ENCODE results near the gene SAMD14.
"Not testable (repeated sequence)": the region's sequence is repeated elsewhere in the genome, so short reads cannot be mapped to it uniquely, and the experiment has no call there.

SAMD14 gene

DNA sequence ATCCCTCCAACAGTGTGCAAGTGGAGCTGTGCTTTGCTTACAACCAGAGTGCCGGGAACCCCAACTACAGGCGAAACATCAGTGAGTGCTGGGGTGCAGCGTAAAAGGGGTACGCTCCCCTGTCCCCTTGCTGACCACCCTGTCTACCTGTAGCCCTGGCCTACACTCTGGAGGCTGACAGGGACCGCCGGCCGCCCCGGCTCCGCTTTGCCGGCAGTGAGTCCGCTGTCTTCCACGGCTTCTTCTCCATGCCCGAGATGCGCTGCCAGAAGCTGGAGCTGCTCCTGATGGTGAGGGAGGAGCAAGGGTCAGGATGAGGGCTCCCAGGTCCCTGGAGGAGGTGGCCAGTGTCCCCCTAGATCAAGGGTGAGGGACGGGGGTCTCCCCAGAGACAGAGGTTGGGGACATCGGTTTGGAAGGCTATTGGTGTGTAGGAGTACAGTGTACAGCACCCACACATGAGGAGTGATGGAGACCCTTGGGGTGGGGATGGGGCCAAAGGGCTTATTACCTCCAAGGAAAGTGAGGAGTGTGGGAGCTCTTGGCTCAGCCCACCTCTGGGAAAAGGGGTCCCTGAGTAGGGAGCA, 54.4 kb downstream of the SAMD14 start:
- DNase-seq (ENCODE audit: low read depth) = no peak

GRCh38 chr17:50074227-50074626, 55.7 kb downstream of the SAMD14 start:
- no peak for DNase-seq (ENCODE audit: low read depth)

DNA sequence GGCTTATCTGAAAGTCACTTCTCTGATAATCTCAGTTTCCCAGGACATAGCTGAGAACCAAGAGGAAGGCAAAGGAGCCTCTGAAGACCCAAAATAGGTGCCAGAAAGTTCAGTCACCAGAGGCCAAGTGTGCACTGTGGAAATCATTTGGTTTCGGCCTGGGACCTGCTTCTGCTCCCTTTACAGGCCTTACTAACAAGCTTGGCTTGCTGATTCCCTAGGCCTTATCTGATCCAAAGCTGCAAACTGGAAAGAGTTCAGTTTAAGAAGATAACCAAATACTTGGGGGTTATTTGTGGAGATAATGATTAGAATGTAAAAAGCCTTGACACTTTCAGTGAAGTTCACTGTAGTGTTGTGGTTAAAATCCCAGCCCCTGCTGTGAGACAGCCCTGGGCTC, 57.0 kb downstream of the SAMD14 start:
- DNase-seq (ENCODE audit: low read depth) = no peak

GRCh38 chr17:50072130-50072529, 57.8 kb downstream of the SAMD14 start:
- no peak for DNase-seq (ENCODE audit: low read depth)

- DNase-seq (ENCODE audit: low read depth) = no peak
Observed at GRCh38 chr17:50071692-50072091, 58.3 kb downstream of the SAMD14 start.

DNA sequence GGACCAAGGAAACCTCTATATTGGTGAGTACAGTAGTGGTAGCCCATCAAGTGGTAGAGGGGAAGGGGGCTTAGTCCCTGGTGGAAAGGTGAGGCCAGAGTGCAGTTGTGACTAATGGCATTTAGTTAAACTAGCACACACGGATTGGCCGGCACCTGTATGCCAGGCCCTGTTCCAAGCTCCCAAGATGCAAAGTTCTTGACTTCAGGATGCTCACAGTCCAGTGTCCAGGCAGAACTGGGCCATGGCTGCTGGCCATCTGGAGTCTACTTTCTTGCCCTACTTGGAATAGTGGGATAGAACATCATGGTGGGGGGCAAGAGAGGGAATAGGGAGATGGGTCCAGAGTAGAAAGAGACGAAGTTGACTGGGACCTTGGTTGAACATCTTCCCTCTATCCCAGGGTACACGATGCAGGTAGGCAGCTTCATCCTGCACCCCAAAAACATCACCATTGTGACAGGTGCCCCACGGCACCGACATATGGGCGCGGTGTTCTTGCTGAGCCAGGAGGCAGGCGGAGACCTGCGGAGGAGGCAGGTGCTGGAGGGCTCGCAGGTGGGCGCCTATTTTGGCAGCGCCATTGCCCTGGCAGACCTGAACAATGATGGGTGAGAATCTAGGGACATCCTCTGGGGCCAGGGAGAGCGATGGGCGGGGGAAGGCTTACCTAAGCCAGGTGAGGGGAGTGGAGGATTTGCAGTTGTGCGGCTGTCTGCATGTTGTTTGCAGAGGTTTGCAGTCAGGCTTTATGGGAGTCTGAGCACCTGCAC, 58.9 kb downstream of the SAMD14 start:
- no peak for DNase-seq (ENCODE audit: low read depth)

- no peak for DNase-seq (ENCODE audit: low read depth)
Observed at GRCh38 chr17:50067996-50068395, 62.0 kb downstream of the SAMD14 start.

DNA sequence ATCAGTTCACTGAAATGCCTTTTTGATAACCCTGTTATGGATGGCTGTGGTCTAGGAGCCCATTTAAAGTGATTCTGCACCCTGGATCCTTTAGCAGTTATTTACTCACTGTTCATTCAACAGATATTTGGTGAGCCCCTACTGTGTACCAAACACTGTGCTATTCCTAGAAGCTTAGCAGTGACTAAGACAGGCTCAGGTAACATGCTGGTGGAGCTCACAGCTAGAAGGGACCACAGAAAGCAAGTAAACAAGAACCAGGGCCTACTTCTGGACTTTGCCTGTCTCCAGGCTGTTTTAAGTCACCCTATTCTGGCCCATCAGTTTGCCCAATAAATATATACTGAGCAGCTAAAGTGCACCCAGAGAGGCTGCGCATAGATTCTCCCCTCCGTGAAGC, 63.0 kb downstream of the SAMD14 start:
- DNase-seq (ENCODE audit: low read depth) = no peak

DNA sequence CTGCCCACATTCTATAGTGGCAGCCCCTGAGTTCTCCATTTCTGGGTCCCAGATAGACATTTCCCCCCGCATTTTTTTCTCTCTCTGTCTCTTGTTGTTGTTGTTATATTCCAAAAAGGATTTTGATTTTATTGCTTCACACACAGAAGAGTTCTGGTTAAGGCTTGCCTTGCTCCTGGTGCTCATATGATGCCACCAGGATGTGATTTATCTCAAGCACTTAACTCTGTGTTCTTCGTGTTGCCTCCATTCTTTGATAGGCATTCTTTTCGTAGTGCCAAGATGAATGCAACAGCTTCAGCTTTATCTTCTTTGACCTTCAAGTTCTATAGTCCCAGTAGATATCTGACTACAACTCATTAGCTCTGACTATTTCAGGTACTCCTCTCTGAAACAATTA, 64.9 kb downstream of the SAMD14 start:
- no peak for DNase-seq (ENCODE audit: low read depth)

- DNase-seq (ENCODE audit: low read depth) = no peak
Observed at GRCh38 chr17:50064253-50065001, 65.5 kb downstream of the SAMD14 start.

GRCh38 chr17:50063561-50064252, 66.3 kb downstream of the SAMD14 start:
- DNase-seq (ENCODE audit: low read depth) = no peak

- DNase-seq (ENCODE audit: low read depth) = no peak
Observed at GRCh38 chr17:50062293-50063243, 67.4 kb downstream of the SAMD14 start.

DNA sequence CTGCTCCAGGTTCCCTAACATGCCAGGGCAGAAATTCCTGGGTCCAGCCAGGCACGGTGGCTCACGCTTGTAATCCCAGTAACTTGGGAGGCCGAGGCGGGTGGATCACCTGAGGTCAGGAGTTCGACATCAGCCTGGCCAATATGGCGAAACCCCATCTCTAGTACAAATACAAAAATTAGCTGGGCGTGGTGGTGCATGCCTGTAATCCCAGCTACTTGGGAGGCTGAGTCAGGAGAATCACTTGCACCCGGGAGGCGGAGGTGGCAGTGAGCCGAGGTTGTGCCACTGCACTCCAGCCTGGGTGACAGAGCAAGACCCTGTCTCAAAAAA, 68.3 kb downstream of the SAMD14 start:
- DNase-seq (ENCODE audit: low read depth) = not testable (repeated sequence)

- DNase-seq (ENCODE audit: low read depth) = no peak
Observed at GRCh38 chr17:50060951-50061712, 68.8 kb downstream of the SAMD14 start.

All from stimulated activated CD8-positive, alpha-beta memory T cell treated with anti-CD3 and anti-CD28 coated beads, Interleukin-12 subunit alpha, Interleukin-12 subunit beta, amount 100 ng/mL, for 4 hours (primary cell).